A673 (cell line): ENCODE measurements around the gene AQP12B. TPM values are rescaled to one million over a fixed set of nuclear protein-coding genes. Genes with fewer than 3 reads are reported as not detected.
"Not testable (repeated sequence)": the region's sequence is repeated elsewhere in the genome, so short reads cannot be mapped to it uniquely, and the experiment has no call there.

ENCODE experiments used
- BruUV-seq: library from RNA; stranded (reverse); fragments of 400-500 nt; replicated peaks from 2 replicates; lab custom pipeline; 2021; lab: Mats Ljungman, UMichigan
- CTCF ChIA-PET: fragments of 300-600 bp; sonication (Branson Sonifier 250); formaldehyde crosslinking; loops from one replicate; lab custom pipeline; 2022; ENCODE audit warnings: antibody characterized with exemption; lab: Charles Lee
- POLR2A ChIA-PET: fragments of 300-600 bp; sonication (Branson Sonifier 250); formaldehyde crosslinking; loops from one replicate; lab custom pipeline; 2022; ENCODE audit warnings: antibody characterized with exemption; ENCODE audit not compliant: low non-redundant PET; lab: Charles Lee
- DNase-seq: peaks from one replicate; pipeline ENCODE4 v3.0.0-alpha.2; 2015; ENCODE audit warnings: low spot score
- H3K27ac ChIP-seq: fragments of 200-600 bp; sonication (generic); 2 replicates; pipeline ENCODE4 v1.5.1; 2016; ENCODE audit warnings: mixed run types, low read depth, mild to moderate bottlenecking, mixed read lengths, antibody characterized with exemption, low read length; ENCODE audit not compliant: poor library complexity, severe bottlenecking
- H3K27me3 ChIP-seq: fragments of 200-600 bp; sonication (generic); replicated peaks from 2 replicates; pipeline ENCODE4 v1.6.1; 2017; ENCODE audit warnings: mixed run types, low read depth, mild to moderate bottlenecking, mixed read lengths, antibody characterized with exemption, low read length; ENCODE audit not compliant: insufficient read depth, poor library complexity
- H3K36me3 ChIP-seq: fragments of 200-600 bp; sonication (generic); 2 replicates; pipeline ENCODE4 v1.6.1; 2016; ENCODE audit warnings: mixed run types, mild to moderate bottlenecking, mixed read lengths, antibody characterized with exemption, low read length; ENCODE audit not compliant: insufficient read depth, poor library complexity, severe bottlenecking
- H3K4me1 ChIP-seq: fragments of 200-600 bp; sonication (generic); 2 replicates; pipeline ENCODE4 v1.6.1; 2017; ENCODE audit warnings: mixed run types, mild to moderate bottlenecking, mixed read lengths, antibody characterized with exemption, low read length; ENCODE audit not compliant: insufficient read depth, poor library complexity, severe bottlenecking
- H3K4me3 ChIP-seq: fragments of 200-600 bp; sonication (generic); 2 replicates; pipeline ENCODE4 v1.5.1; 2016; ENCODE audit warnings: low read depth, mixed run types, mild to moderate bottlenecking, mixed read lengths, low read length; ENCODE audit not compliant: poor library complexity, severe bottlenecking
- H3K9me3 ChIP-seq: fragments of 200-600 bp; sonication (generic); 2 replicates; pipeline ENCODE4 v1.6.1; 2016; ENCODE audit warnings: mixed run types, low read depth, mild to moderate bottlenecking, mixed read lengths, antibody characterized with exemption, low read length; ENCODE audit not compliant: poor library complexity, severe bottlenecking
- CTCF ChIP-seq: fragments of 300-800, 200-600 bp; sonication (generic); conservative IDR thresholded peaks from 2 replicates; pipeline ENCODE4 v1.5.1; 2017; ENCODE audit warnings: low read depth, mild to moderate bottlenecking, antibody characterized with exemption, low read length, moderate library complexity, mixed read lengths
- EZH2 ChIP-seq: fragments of 200-600 bp; sonication (generic); IDR thresholded peaks from 2 replicates; pipeline ENCODE4 v1.6.1; 2017; ENCODE audit warnings: borderline replicate concordance, low read depth, mild to moderate bottlenecking, mixed read lengths, antibody characterized with exemption, low read length; ENCODE audit not compliant: poor library complexity, severe bottlenecking
- intact Hi-C: fragments of 100-400 bp; cut with micrococcal nuclease; formaldehyde crosslinking; loops from one replicate; pipeline ENCODE4 v1.10.0; 2022; ENCODE audit not compliant: unreplicated experiment
- total RNA-seq: library from RNA; stranded (reverse); gene quantifications from 2 replicates; pipeline ENCODE4 v1.2.3, GENCODE V29; 2021

AQP12B gene
- total RNA-seq, 1 experiment from 2014 or later = not detected

- no peaks in the 10 kb centered on the region for H3K36me3 ChIP-seq
- TF ChIP-seq EZH2 (no peak), CTCF (no peak)
- H3K4me1 ChIP-seq = no peaks in the 10 kb centered on the region
- intact Hi-C loops = no loop called here
- no TSS peak for BruUV-seq
- no peak overlapping the region for H3K27ac ChIP-seq
- no peak overlapping the region for H3K4me3 ChIP-seq
- POLR2A ChIA-PET = no interaction called here
- no peaks in the 10 kb centered on the region for H3K9me3 ChIP-seq
- peaks cover 16% of the 10 kb centered on the region for H3K27me3 ChIP-seq
- CTCF ChIA-PET = no interaction called here
- no peak for DNase-seq
These were observed 4.5 kb upstream of the AQP12B start for GRCh38 chr2:240687045-240687740.

- no peak overlapping the region for H3K27ac ChIP-seq
These were observed 3.8 kb upstream of the AQP12B start for GRCh38 chr2:240686460-240686859.

DNA sequence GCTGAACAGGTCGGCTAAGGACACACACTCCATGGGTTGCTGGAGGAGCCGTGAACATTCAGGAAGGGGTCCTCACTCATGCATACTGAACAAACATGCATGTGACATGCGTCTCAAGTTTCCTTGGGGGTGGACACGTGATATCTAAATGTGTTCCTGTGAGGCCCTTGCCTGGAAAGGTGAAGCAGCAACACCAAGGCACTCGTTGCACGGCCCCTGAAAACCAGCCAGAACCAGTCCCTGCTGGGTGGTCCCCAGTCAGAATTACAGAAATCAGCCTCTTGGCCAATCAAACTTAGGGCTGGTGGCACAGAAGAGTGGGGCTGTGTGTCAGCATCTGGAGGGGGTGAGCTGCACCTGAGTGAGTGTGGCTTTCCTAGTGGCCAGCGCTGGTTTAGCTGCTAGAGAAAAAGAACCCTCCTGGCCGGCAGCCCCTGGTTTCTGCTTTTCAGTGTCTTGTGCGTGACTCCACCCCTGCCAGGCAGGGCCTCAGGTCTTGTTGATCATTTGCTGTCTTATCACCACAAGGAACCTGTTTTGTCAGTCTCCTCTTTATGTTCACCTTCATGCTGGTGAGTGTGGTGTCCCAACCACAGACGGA is 3.2 kb upstream of the AQP12B start:
- intact Hi-C loops = no loop called here
- TF ChIP-seq EZH2 (no peak), CTCF (no peak)
- Histone ChIP-seq H3K27ac (no peak overlapping the region), H3K27me3 (peaks cover 16% of the 10 kb centered on the region), H3K4me1 (no peaks in the 10 kb centered on the region), H3K4me3 (no peak overlapping the region), H3K36me3 (no peaks in the 10 kb centered on the region), H3K9me3 (no peaks in the 10 kb centered on the region)
- ChIA-PET POLR2A (no interaction called here), CTCF (no interaction called here)
- BruUV-seq = no TSS peak
- no peak for DNase-seq

More at GRCh38 chr2:240686460-240686859, 3.8 kb upstream of the AQP12B start:
- Histone ChIP-seq H3K36me3 (no peaks in the 10 kb centered on the region), H3K27me3 (peaks cover 16% of the 10 kb centered on the region), H3K4me3 (no peak overlapping the region), H3K4me1 (no peaks in the 10 kb centered on the region), H3K9me3 (no peaks in the 10 kb centered on the region)
- intact Hi-C loops = no loop called here
- DNase-seq = no peak
- ChIA-PET CTCF (no interaction called here), POLR2A (no interaction called here)
- no peak for TF ChIP-seq EZH2
- TF ChIP-seq CTCF = no peak
- no TSS peak for BruUV-seq

GRCh38 chr2:240683980-240684728 is 1.5 kb upstream of the AQP12B start:
- H3K36me3 ChIP-seq, H3K4me1 ChIP-seq, CTCF ChIA-PET, DNase-seq, BruUV-seq, intact Hi-C loops, H3K4me3 ChIP-seq, POLR2A ChIA-PET, H3K9me3 ChIP-seq, H3K27ac ChIP-seq: not testable (repeated sequence)
- peaks cover 16% of the 10 kb centered on the region for H3K27me3 ChIP-seq
